ENCODE data around the gene GTF2IRD1.
"Not testable (repeated sequence)": the region's sequence is repeated elsewhere in the genome, so short reads cannot be mapped to it uniquely, and the experiment has no call there.

Gene GTF2IRD1

GRCh38 chr7:74437291-74437571 lies 16.5 kb upstream of the GTF2IRD1 start:
- not testable (repeated sequence) for DNase-seq

GRCh38 chr7:74438327-74438726 lies 15.4 kb upstream of the GTF2IRD1 start:
- no peak for DNase-seq

GRCh38 chr7:74439541-74439940 lies 14.2 kb upstream of the GTF2IRD1 start:
- no peak for DNase-seq

- not testable (repeated sequence) for DNase-seq
Observed at GRCh38 chr7:74440143-74440542, 13.6 kb upstream of the GTF2IRD1 start.

GRCh38 chr7:74441801-74442200 lies 11.9 kb upstream of the GTF2IRD1 start:
- DNase-seq, result no peak

GRCh38 chr7:74443543-74444247 lies 10.0 kb upstream of the GTF2IRD1 start:
- no peak for DNase-seq

- DNase-seq, result no peak
Observed at GRCh38 chr7:74449144-74449543, 4.6 kb upstream of the GTF2IRD1 start.

GRCh38 chr7:74449809-74450397 lies 3.8 kb upstream of the GTF2IRD1 start:
- peak in 10 of 14 donors; percentile 9 to 63 (median 26) for DNase-seq

- DNase-seq, result peak in 2 of 14 donors; percentile 30 to 31
Observed at GRCh38 chr7:74452748-74453321, 871 bp upstream of the GTF2IRD1 start.

- DNase-seq, result peak in 6 of 14 donors; percentile 48 to 71 (median 60)
Observed at GRCh38 chr7:74454021-74454924, 567 bp downstream of the GTF2IRD1 start.

- DNase-seq, result peak in 2 of 14 donors; percentile 54 to 56
Observed at GRCh38 chr7:74454925-74455288, 1.2 kb downstream of the GTF2IRD1 start.

GRCh38 chr7:74455291-74455804 lies 1.6 kb downstream of the GTF2IRD1 start:
- DNase-seq, result peak in 11 of 14 donors; percentile 10 to 73 (median 44)

- no peak for DNase-seq
Observed at GRCh38 chr7:74455928-74456327, 2.2 kb downstream of the GTF2IRD1 start.

- no peak for DNase-seq
Observed at GRCh38 chr7:74457007-74457406, 3.3 kb downstream of the GTF2IRD1 start.

- DNase-seq, result no peak
Observed at GRCh38 chr7:74461970-74462706, 8.4 kb downstream of the GTF2IRD1 start.

- DNase-seq, result no peak
Observed at GRCh38 chr7:74462707-74463100, 9.0 kb downstream of the GTF2IRD1 start.

GRCh38 chr7:74464931-74465886 lies 11.5 kb downstream of the GTF2IRD1 start:
- no peak for DNase-seq

GRCh38 chr7:74466196-74466813 lies 12.6 kb downstream of the GTF2IRD1 start:
- DNase-seq, result peak in 11 of 14 donors; percentile 11 to 79 (median 30)

- DNase-seq, result no peak
Observed at GRCh38 chr7:74467876-74468275, 14.2 kb downstream of the GTF2IRD1 start.

GRCh38 chr7:74470504-74470903 lies 16.8 kb downstream of the GTF2IRD1 start:
- no peak for DNase-seq
